A549 (cell line): ENCODE results near the gene CAMK1G. TPM values are rescaled to one million over a fixed set of nuclear protein-coding genes. Genes with fewer than 3 reads are reported as not detected.

Experiments
- ATAC-seq, 2 experiments: fragments of 200-7000 bp in 1 of 2; fragments of >200 bp in 1 of 2; cut with Nextera tagmentation in 1 of 2; cut with Tn5 transposase in 1 of 2; 3 replicates each; pipeline versions ENCODE4 v1.8.0 to v1.9.1; 2018 to 2020; ENCODE audit warnings: mild to moderate bottlenecking in 1 of 2, moderate library complexity in 1 of 2
- CTCF ChIA-PET: fragments of 300-600 bp; sonication (Branson Sonifier 250); formaldehyde crosslinking; extraction: SDS; loops from one replicate; lab custom pipeline; 2021; ENCODE audit warnings: antibody characterized with exemption, inconsistent platforms; lab: Yijun Ruan, JAX
- POLR2A ChIA-PET: fragments of 350-600 bp; formaldehyde crosslinking; extraction: SDS; loops from one replicate; lab custom pipeline; 2021; ENCODE audit warnings: antibody characterized with exemption, inconsistent platforms; lab: Yijun Ruan, JAX
- DNase-seq, 2 experiments: peaks; one replicate each; pipeline versions ENCODE4 v3.0.0 to v3.0.0-alpha.2; 2011 to 2016; ENCODE audit warnings: low read depth in 1 of 2, low spot score in 1 of 2
- FAIRE-seq: peaks from 2 replicates; lab custom pipeline; 2011; peaks lifted over from hg19 to GRCh38; lab: Jason Lieb, UNC
- H3K27ac ChIP-seq, 2 experiments: fragments of >200 bp; sonication (Bioruptor Twin); formaldehyde crosslinking; 3 replicates each; pipeline ENCODE4 v1.5.1; 2016 to 2017
- H3K4me1 ChIP-seq: fragments of >200 bp; sonication (Bioruptor Twin); formaldehyde crosslinking; 3 replicates; pipeline ENCODE4 v1.6.1; 2016
- H3K4me2 ChIP-seq: fragments of >200 bp; sonication (Bioruptor Twin); formaldehyde crosslinking; 3 replicates; pipeline ENCODE4 v1.6.1; 2016
- H3K4me3 ChIP-seq: fragments of >200 bp; sonication (Bioruptor Twin); formaldehyde crosslinking; 3 replicates; pipeline ENCODE4 v1.5.1; 2016
- H3K9me3 ChIP-seq: fragments of >200 bp; sonication (Bioruptor Twin); formaldehyde crosslinking; 3 replicates; pipeline ENCODE4 v1.6.1; 2016
- ATOH8 ChIP-seq: fragments of 250-450 bp; sonication (Bioruptor Pico); IDR thresholded peaks from 2 replicates; pipeline ENCODE4 v1.5.0; 2020; ENCODE audit warnings: low read depth, mild to moderate bottlenecking, moderate library complexity
- BCL3 ChIP-seq: fragments of >200 bp; sonication (Bioruptor Twin); formaldehyde crosslinking; IDR thresholded peaks from 3 replicates; pipeline ENCODE4 v1.6.1; 2016
- CEBPB ChIP-seq, 2 experiments: fragments of >200 bp in 1 of 2; sonication (Bioruptor Twin) in 1 of 2; formaldehyde crosslinking in 1 of 2; IDR thresholded peaks; 2 replicates each; pipeline ENCODE4 v1.6.1; 2012 to 2016
- EP300 ChIP-seq, 2 experiments: fragments of >200 bp; sonication (Bioruptor Twin); formaldehyde crosslinking; IDR thresholded peaks; 2 replicates in 1 of 2; 3 replicates in 1 of 2; pipeline ENCODE4 v1.6.1; 2016 to 2017
- FOSB ChIP-seq: fragments of 250-450 bp; sonication (Bioruptor Pico); IDR thresholded peaks from 2 replicates; pipeline ENCODE4 v1.5.0; 2020; ENCODE audit warnings: mild to moderate bottlenecking, moderate library complexity
- GATA3 ChIP-seq: IDR thresholded peaks from 2 replicates; pipeline ENCODE4 v1.6.1; 2012; ENCODE audit warnings: borderline replicate concordance
- HES2 ChIP-seq: fragments of >200 bp; sonication (Bioruptor Twin); formaldehyde crosslinking; IDR thresholded peaks from 2 replicates; pipeline ENCODE4 v1.6.1; 2016
- JUN ChIP-seq, 2 experiments: fragments of >200 bp; sonication (Bioruptor Twin); formaldehyde crosslinking; IDR thresholded peaks; 2 replicates in 1 of 2; 3 replicates in 1 of 2; pipeline ENCODE4 v1.6.1; 2016 to 2017
- JUNB ChIP-seq: fragments of >200 bp; sonication (Bioruptor Twin); formaldehyde crosslinking; IDR thresholded peaks from 2 replicates; pipeline ENCODE4 v1.6.1; 2016
- MAX ChIP-seq: IDR thresholded peaks from 2 replicates; pipeline ENCODE4 v1.6.1; 2012
- POLR2A ChIP-seq: IDR thresholded peaks from 2 replicates; pipeline ENCODE4 v1.6.1; 2012; ENCODE audit warnings: mild to moderate bottlenecking, low read length
- RAD21 ChIP-seq, 2 experiments: fragments of >200 bp in 1 of 2; sonication (Bioruptor Twin) in 1 of 2; formaldehyde crosslinking in 1 of 2; IDR thresholded peaks in 1 of 2; conservative IDR thresholded peaks in 1 of 2; 2 replicates in 1 of 2; 3 replicates in 1 of 2; pipeline ENCODE4 v1.6.1; 2012 to 2018; ENCODE audit warnings: inconsistent platforms in 1 of 2
- RARB ChIP-seq: fragments of 250-450 bp; sonication (Bioruptor Pico); IDR thresholded peaks from 2 replicates; pipeline ENCODE4 v1.8.0; 2021; ENCODE audit warnings: mild to moderate bottlenecking, moderate library complexity
- RNF2 ChIP-seq: fragments of 200-600 bp; sonication (generic); IDR thresholded peaks from 2 replicates; pipeline ENCODE4 v1.6.1; 2016; ENCODE audit warnings: low read depth, mild to moderate bottlenecking, antibody characterized with exemption, moderate library complexity, borderline replicate concordance
- SMC3 ChIP-seq: fragments of >200 bp; sonication (Bioruptor Twin); formaldehyde crosslinking; IDR thresholded peaks from 3 replicates; pipeline ENCODE4 v1.6.1; 2018; ENCODE audit warnings: inconsistent platforms
- SREBF2 ChIP-seq: fragments of 450-650 bp; IDR thresholded peaks from 2 replicates; pipeline ENCODE4 v1.6.1; 2014; ENCODE audit warnings: mild to moderate bottlenecking, moderate library complexity
- ZNF302 ChIP-seq: fragments of 250-450 bp; sonication (Bioruptor Pico); IDR thresholded peaks from 2 replicates; pipeline ENCODE4 v1.9.0; 2021; ENCODE audit warnings: inconsistent platforms, mild to moderate bottlenecking, moderate library complexity
- WGBS: methylation state at CpG from one replicate; pipeline ENCODE4 v1.1.6; 2017; ENCODE audit errors: missing lambda C conversion rate; 5-methylcytosine and 5-hydroxymethylcytosine counted together
- polyA plus RNA-seq, 4 experiments: library from polyadenylated mRNA; depleted of rRNA in 3 of 4; stranded (reverse); fragments of >200 nt; fragmentation: RNase III in 1 of 4; extraction: RNeasy Plus Mini Kit Qiagen cat#74134 plus additional on column Dnase treatment in 1 of 4; gene quantifications; 2 replicates in 3 of 4; 3 replicates in 1 of 4; pipeline ENCODE4 v1.2.3, GENCODE V29; 2011 to 2017
- TF ChIP-seq, protein P1 (sequence below): fragments of 250-450 bp; sonication (Bioruptor Pico); IDR thresholded peaks from 2 replicates; pipeline ENCODE4 v1.5.0; 2021; ENCODE audit warnings: mild to moderate bottlenecking, moderate library complexity, borderline replicate concordance
- TF ChIP-seq, protein P2 (sequence below): IDR thresholded peaks from 2 replicates; pipeline ENCODE4 v1.6.1; 2012; ENCODE audit warnings: low read depth, borderline replicate concordance
- TF ChIP-seq, protein P3 (sequence below): fragments of 450-650 bp; IDR thresholded peaks from 2 replicates; pipeline ENCODE4 v1.6.1; 2014; ENCODE audit warnings: antibody characterized with exemption

CAMK1G gene
- polyA plus RNA-seq, 2 of the 4 experiments (the other 2 are of a cell fraction), result 0.03 to 0.08 TPM

- no peak overlapping the region for H3K4me2 ChIP-seq
- POLR2A ChIA-PET, result no interaction called here
- CTCF ChIA-PET, result interaction anchor here (1.0 to 8.6 kb wide), 6 partner anchors 12 to 97 kb away, joined by 3 to 67 read pairs (median 4); partner anchors contain the start of gene CAMK1G
- H3K4me1 ChIP-seq, result no peaks in the 10 kb centered on the region
- ATAC-seq (peak; percentile 50 to 66; a peak in 3 of 6 replicates), DNase-seq (no peak), FAIRE-seq (no peak)
- H3K4me3 ChIP-seq, result no peak overlapping the region
- 39% methylated on average over 9 of the region's 10 CpGs for WGBS
- H3K9me3 ChIP-seq, result no peaks in the 10 kb centered on the region
- TF ChIP-seq EP300 (IDR thresholded peaks at IDR 0.05) (no peak), MAX (no peak), FOSB (CRISPR knock-in tag) (no peak), ZNF302 (no peak), HES2 (no peak)
- TF ChIP-seq, protein P1, sequence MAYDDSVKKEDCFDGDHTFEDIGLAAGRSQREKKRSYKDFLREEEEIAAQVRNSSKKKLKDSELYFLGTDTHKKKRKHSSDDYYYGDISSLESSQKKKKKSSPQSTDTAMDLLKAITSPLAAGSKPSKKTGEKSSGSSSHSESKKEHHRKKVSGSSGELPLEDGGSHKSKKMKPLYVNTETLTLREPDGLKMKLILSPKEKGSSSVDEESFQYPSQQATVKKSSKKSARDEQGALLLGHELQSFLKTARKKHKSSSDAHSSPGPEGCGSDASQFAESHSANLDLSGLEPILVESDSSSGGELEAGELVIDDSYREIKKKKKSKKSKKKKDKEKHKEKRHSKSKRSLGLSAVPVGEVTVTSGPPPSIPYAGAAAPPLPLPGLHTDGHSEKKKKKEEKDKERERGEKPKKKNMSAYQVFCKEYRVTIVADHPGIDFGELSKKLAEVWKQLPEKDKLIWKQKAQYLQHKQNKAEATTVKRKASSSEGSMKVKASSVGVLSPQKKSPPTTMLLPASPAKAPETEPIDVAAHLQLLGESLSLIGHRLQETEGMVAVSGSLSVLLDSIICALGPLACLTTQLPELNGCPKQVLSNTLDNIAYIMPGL (CRISPR knock-in tag), result no peak
- TF ChIP-seq, protein P2, sequence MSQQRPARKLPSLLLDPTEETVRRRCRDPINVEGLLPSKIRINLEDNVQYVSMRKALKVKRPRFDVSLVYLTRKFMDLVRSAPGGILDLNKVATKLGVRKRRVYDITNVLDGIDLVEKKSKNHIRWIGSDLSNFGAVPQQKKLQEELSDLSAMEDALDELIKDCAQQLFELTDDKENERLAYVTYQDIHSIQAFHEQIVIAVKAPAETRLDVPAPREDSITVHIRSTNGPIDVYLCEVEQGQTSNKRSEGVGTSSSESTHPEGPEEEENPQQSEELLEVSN, result no peak
- H3K27ac ChIP-seq, result no peak overlapping the region
Observed at GRCh38 chr1:209595599-209596285, 12.2 kb downstream of the CAMK1G start.

GRCh38 chr1:209597499-209597898 lies 14.0 kb downstream of the CAMK1G start:
- DNase-seq (no peak), ATAC-seq (no peak), FAIRE-seq (no peak)
- no peak overlapping the region for H3K27ac ChIP-seq
- H3K4me1 ChIP-seq, result peaks cover 7% of the 10 kb centered on the region
- H3K9me3 ChIP-seq, result no peaks in the 10 kb centered on the region
- POLR2A ChIA-PET, result no interaction called here
- no peak for TF ChIP-seq ZNF302
- TF ChIP-seq RARB (CRISPR knock-in tag), result no peak
- TF ChIP-seq JUN (IDR thresholded peaks at IDR 0.05), result no peak
- TF ChIP-seq SMC3, result no peak
- no peak for TF ChIP-seq RAD21 (conservative IDR thresholded peaks at IDR 0.05 in 1 of 2, IDR thresholded peaks at IDR 0.05 in 1 of 2)
- TF ChIP-seq, protein P3, sequence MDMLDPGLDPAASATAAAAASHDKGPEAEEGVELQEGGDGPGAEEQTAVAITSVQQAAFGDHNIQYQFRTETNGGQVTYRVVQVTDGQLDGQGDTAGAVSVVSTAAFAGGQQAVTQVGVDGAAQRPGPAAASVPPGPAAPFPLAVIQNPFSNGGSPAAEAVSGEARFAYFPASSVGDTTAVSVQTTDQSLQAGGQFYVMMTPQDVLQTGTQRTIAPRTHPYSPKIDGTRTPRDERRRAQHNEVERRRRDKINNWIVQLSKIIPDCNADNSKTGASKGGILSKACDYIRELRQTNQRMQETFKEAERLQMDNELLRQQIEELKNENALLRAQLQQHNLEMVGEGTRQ, result no peak
- no peak for TF ChIP-seq POLR2A
- TF ChIP-seq GATA3, result no peak
- no peak for TF ChIP-seq SREBF2
- TF ChIP-seq BCL3, result no peak
- no peak for TF ChIP-seq ATOH8 (CRISPR knock-in tag)
- TF ChIP-seq EP300 (IDR thresholded peaks at IDR 0.05), result no peak
- no peak for TF ChIP-seq RNF2
- TF ChIP-seq CEBPB (IDR thresholded peaks at IDR 0.05), result no peak
- no peak for TF ChIP-seq JUNB
- H3K4me2 ChIP-seq, result no peak overlapping the region
- H3K4me3 ChIP-seq, result no peak overlapping the region
- CTCF ChIA-PET, result interaction anchor here (0.9 to 5.5 kb wide), 7 partner anchors 18 to 307 kb away, joined by 3 to 23 read pairs (median 4); no protein-coding TSS in a partner anchor
- 86% methylated on average over 2 of the region's 2 CpGs for WGBS
